HG03460 (cell line): ENCODE results near the gene TOX2.

Experiments used
- ATAC-seq: cut with Tn5 transposase; IDR thresholded peaks from one replicate; pipeline ENCODE4 v1.9.1; 2021; ENCODE audit not compliant: unreplicated experiment

Gene TOX2

GRCh38 chr20:43974695-43975094 lies 60.0 kb downstream of the TOX2 start:
- no peak for ATAC-seq

DNA sequence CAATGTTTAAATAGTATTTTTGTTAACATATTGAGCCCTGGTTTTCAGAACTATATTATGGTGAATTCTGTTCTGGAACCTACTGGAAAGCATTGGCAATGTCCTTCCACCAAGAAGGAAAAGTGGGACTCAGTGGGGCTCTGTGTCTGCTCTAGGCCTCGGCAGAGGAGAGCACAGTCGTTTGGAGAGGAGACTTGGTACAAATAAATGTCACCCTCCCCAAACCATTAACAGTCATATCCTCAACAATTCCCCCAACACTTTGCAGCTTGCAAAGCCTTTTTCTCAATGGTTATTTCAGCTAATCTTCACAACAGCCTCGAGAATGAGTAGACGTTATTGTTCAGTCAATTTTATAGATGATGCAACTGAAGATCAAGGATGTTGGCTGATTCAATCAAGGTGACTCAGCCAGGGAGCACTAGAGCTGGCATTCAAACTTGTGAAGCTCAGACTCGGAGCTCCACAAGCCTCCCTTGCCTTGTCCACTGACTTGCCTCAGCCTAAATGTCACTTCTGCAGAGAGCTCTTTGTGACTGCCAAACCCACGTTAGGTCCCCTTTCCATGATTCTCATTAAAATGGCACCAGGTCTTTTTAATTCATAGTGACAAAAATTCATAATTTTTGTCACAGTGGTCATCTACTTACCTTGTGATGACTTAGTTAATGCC lies 60.6 kb downstream of the TOX2 start:
- no peak for ATAC-seq

DNA sequence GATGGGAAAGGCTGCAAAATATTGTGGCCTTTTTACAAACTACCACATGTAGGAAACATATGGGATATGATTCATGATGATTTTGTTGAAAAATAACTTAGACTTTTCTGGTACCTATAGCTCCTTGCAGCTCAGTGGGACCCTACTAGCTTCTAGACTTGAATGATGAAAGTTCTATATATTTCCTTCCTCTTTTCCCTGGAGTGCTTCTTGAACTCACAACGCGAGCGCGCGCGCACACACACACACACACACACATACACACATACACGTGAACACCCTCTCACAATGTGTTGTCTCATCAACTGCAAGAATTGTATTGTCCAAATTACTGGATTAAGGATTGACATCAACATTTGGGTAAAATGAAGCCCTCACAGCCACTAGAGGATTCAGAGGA lies 61.9 kb downstream of the TOX2 start:
- no peak for ATAC-seq

- no peak for ATAC-seq
Measured at GRCh38 chr20:43977252-43977651, 62.6 kb downstream of the TOX2 start.

GRCh38 chr20:43977962-43978361 lies 63.3 kb downstream of the TOX2 start:
- no peak for ATAC-seq

DNA sequence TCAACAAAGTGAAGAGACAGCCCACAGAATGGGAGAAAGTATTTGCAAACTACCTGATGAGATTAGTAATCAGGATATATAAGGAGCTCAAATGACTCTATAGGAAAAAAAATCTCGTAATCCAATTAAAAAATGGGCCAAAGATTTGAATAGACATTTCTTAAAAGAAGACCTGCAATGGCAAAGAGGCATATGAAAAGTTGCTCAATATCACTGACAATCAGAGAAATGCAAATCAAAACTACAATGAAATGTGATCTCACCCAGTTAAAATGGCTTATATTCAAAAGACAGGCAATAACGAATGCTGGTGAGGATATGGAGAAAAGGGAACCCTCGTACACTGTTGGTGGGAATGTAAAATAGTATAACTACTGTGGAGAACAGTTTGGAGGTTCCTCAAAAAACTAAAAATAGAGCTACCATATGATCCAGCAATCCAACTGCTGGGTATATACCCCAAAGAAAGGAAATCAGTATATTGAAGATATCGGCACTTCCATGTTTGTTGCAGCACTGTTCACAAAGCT lies 65.0 kb downstream of the TOX2 start:
- no peak for ATAC-seq

GRCh38 chr20:43981540-43981939 lies 66.9 kb downstream of the TOX2 start:
- no peak for ATAC-seq

DNA sequence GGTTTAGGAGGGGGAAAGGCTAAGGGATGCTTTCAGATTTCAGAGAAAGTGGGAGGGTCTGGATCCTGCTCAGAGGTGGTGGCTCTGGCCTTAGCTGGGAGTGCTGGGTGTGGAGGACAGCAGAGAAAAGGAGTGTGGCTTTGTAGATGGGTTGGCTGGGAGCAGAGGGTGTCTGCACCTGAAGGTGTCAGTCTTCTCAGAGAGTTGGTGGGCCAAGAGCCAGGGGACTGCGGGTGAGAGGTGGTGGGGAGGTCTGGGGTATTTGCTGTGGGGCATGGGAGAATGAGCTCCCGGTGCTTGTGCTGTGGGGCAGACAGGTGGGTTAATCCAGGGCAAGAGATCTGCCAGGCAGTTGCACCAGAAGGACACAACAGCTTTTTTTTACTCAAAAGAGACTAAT lies 67.4 kb downstream of the TOX2 start:
- no peak for ATAC-seq

GRCh38 chr20:43982886-43983285 lies 68.2 kb downstream of the TOX2 start:
- no peak for ATAC-seq

- ATAC-seq, result no peak
Measured at GRCh38 chr20:43983359-43983758, 68.7 kb downstream of the TOX2 start.

GRCh38 chr20:43983904-43984361 lies 69.3 kb downstream of the TOX2 start:
- ATAC-seq, result no peak

- no peak for ATAC-seq
Measured at GRCh38 chr20:43984587-43984986, 69.9 kb downstream of the TOX2 start.

DNA sequence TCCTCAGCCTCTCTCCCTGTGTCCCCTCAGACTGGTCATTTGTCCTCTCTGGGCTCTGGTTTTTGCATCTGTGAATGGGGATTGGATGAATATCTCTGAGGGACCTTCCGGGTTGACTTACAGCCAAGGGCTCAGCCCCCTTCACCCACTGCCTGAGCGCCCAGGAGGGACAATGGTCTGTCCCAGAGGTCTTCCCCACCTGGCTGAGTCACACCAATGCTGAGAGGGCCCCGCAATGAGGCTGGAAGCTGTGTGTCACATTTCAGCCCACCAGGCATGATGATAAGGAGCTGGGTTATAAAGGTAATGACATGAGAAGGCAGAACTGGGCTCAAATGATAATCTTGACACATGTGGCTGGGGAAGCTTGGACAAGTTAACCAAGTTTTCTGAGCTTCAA lies 70.5 kb downstream of the TOX2 start:
- ATAC-seq, result no peak

GRCh38 chr20:43985608-43986316 lies 71.1 kb downstream of the TOX2 start:
- no peak for ATAC-seq

DNA sequence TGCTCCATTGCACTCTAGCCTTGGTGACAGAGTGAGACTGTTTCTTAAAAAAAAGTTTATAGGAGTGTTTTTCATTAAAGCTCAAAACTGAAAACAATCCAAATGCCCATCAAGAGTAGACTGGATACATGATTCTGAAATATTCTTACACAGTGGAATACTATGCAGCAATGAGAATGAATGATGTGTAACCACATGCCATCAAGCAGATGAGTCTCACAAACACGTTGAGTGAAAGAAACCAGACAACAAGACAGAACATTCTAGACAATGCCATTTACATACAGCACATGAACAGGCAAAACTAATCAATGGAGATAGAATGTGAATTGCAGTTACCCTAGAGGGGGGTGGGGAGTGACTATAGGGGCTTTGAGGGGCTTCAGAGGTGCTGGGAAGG lies 72.4 kb downstream of the TOX2 start:
- ATAC-seq, result no peak

DNA sequence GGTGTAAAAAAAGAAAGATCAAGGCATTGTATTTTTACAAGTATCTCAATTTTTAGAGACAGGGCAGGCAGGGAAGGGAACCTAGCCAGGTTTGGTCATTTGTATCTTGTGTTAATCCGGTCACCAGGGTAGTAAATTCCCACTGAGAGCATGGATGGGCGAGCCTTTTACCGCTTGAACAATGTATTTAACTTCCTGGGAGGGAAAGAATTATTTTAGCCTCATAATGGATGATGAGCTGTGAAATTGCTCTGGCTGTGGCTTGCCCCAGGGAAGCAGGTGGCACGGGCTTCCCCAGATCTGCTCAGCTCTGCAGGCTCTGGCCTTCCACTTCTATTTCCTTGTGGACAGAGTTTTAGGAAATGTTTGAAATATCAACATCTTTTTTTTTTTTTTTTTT lies 72.9 kb downstream of the TOX2 start:
- no peak for ATAC-seq

- ATAC-seq, result no peak
Measured at GRCh38 chr20:43988451-43988850, 73.8 kb downstream of the TOX2 start.

GRCh38 chr20:43988867-43989266 lies 74.2 kb downstream of the TOX2 start:
- ATAC-seq, result no peak

DNA sequence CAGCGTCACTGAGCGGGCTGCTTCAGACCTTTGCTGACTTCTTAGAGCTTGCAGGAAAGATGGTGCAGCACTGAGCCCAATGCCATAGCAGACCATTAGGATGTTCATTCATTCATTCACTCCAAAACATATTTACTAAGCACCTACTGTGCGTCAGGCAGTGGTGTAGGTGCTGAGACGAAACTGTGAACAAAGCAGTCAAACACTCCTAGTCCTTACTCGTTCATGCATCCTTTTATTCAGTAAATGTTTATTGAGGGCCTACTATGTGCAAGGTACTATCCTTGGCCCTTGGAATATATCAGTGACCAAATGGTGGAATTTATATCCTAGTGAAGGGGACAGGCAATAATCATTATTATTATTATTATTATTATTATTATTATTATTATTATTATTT lies 76.6 kb downstream of the TOX2 start:
- ATAC-seq, result no peak

DNA sequence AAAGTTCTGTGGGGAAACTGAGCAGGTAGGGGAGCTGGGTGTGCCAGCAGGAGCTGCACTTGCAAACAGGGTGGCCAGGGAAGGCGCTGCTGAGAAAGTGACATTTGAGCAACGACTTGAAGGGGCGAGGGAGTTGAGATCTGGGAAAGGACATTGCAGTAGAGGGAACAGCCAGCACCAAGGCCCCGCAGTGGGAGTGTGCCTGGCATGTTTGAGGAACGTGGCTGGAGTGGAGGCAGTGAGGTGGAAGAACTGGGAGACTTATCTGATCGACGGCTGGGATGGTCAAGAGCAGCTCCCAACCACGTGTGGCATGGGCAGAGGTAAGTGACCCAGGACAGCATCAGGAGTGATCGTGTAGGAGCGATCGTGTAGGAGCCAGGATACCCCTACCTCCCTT lies 77.3 kb downstream of the TOX2 start:
- no peak for ATAC-seq

DNA sequence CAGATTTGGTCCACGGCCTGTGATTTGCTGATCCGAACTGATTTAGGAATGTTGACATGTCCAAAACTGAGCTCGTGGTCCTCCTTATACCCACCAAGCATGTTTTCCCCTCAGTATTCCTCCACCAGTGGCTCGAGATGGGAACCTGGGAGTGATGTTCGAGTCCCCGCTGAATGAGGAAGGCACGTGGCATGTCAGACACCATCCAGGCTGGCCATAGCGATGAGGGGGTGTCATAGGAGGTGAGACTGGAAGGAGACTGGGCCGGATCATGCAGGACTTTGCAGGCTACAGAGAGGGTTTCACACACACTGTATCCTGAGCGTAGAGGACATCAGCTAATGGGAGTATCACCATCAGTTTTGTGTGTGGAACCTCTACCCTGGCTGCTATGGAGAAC lies 78.2 kb downstream of the TOX2 start:
- ATAC-seq, result no peak

GRCh38 chr20:43993560-43993959 lies 78.9 kb downstream of the TOX2 start:
- no peak for ATAC-seq
